Stimulated activated CD8-positive, alpha-beta memory T cell treated with anti-CD3 and anti-CD28 coated beads, Interleukin-12 subunit alpha, Interleukin-12 subunit beta, amount 100 ng/mL, for 24 hours (primary cell): ENCODE measurements around the gene CACHD1.

ENCODE experiments used
- DNase-seq: peaks from one replicate; pipeline ENCODE4 v3.0.0-alpha.2; 2020; ENCODE audit errors: extremely low read depth

Gene CACHD1

GRCh38 chr1:64473367-64473766, 3.4 kb downstream of the CACHD1 start:
- no peak for DNase-seq

DNA sequence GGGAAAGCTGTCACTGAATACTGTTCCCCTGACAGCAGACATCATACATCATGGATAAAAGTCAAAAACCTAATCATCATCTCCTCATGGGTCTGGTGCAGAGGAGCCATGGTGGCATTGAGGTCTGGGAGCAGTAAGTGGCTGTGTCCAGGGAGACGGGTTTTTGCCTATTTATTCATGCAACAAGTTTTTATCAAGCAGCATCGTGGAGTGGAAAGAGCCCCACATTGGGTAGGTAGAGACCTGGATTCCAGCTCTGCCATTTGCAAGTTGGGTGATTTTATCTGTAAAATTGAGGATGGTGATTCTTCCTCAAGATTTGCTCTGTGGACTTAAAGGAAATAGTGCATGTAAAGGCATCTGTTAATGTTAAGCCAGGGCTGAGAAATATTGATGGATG, 4.2 kb downstream of the CACHD1 start:
- no peak for DNase-seq

- DNase-seq = no peak
These were observed 4.9 kb downstream of the CACHD1 start for GRCh38 chr1:64474665-64475439.

GRCh38 chr1:64476251-64476952, 6.5 kb downstream of the CACHD1 start:
- DNase-seq = no peak

GRCh38 chr1:64478594-64479470, 8.9 kb downstream of the CACHD1 start:
- no peak for DNase-seq

- DNase-seq = no peak
These were observed 9.9 kb downstream of the CACHD1 start for GRCh38 chr1:64479874-64480273.

GRCh38 chr1:64480999-64481772, 11.3 kb downstream of the CACHD1 start:
- DNase-seq = no peak

DNA sequence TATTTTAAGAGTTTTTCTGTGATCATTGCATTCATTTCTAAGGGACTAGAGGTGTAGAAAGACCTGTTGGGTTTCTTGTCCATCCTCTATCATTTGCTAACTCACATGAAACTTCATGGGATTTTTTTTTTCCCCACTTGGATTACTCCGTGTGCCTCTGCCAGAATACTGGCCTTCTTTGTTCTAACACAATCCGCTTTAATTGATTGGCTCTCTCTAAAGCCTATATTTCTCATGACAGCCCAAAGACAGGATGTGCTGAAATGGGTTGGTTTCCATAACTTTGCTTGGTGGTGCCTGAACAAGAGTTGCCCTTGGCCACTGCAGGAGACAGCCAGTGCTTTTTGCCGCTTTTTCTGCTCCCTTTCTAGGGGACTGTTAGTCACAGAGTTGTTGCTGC, 12.2 kb downstream of the CACHD1 start:
- no peak for DNase-seq

- DNase-seq = no peak
These were observed 12.8 kb downstream of the CACHD1 start for GRCh38 chr1:64482720-64483119.

DNA sequence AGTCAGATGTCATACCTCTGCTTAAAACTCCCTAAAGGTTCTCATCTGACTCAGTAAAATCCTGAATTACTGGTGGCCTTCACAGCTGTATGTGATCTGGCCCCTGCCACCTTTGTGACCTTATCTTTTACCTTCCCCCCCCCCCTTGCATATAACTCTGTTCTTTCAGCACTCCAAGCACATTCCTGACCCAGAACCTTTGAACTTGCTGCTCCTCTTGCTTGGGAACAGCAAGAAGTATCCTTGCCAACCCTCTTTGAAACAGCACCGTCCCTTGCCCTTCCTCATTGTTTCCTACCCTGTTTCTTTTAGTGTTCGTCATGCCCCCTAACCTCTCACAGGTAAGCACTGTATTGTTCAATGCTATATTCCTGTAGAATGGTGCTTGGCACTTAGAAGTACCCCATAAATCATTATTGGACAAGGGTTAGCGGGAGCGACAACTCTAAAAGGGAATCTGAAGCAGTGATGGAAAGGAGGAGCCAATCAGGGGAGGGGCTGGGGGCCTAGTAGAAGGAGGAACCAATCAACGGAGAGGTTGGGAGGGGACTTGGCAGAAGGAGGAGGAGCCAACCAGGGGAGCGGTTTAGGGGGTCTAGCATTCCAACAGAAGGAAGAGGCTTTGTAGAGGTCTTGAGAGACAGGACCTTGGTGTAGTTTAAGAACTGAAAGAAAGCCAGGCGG, 13.9 kb downstream of the CACHD1 start:
- no peak for DNase-seq

DNA sequence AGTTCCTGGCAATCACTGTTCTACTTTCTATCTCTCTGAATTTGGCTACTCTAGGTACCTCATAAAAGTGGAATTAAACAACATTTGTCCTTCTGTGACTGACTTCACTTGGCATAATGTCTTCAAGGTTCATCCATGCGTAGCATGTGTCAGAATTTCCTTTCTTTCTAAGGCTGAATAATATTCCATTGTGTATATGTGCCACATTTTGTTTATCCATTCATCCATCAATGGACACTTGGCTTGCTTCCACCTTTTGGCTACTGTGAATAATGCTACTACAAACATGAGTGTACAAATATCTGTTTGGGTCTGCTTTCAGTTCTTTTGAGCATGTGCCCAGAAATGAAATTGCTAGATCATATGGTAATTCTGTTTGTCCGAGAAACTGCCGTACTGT, 14.7 kb downstream of the CACHD1 start:
- no peak for DNase-seq

DNA sequence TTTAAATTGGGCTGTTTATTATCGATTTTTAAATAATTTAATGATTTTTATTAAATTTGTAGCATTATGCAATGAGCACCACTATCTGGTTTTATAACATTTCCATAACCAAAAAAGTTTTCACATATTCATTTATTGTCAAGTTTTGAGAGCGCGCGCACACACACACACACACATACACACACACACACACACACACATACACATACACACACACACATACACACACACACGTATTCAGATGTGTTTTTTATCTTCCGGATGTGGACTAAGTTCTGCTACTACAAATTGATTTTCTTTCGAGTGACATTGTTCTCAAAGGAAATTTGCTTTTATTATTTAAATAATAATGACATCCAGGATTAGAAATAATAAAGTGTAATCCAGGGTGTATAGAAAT, 16.3 kb downstream of the CACHD1 start:
- no peak for DNase-seq

DNA sequence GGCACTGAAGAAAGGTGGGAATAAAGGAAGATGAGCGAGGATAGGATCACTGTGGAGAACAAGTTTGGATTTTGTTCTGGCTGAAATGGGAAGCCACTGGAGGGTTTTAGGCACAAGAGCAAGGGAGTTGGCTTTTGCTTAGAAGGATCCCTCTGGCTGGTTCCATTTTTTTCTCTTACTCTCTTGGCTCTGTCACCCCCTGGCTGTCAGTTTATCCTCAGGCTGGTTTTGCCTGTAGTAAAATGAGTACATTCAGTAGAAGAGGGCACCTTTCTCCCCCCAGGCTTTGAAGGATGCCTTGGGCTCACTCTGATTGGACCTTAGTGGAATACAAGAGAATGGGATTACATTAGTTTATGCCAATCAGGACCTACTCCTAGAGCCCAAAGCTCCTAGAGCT, 17.1 kb downstream of the CACHD1 start:
- DNase-seq = no peak

DNA sequence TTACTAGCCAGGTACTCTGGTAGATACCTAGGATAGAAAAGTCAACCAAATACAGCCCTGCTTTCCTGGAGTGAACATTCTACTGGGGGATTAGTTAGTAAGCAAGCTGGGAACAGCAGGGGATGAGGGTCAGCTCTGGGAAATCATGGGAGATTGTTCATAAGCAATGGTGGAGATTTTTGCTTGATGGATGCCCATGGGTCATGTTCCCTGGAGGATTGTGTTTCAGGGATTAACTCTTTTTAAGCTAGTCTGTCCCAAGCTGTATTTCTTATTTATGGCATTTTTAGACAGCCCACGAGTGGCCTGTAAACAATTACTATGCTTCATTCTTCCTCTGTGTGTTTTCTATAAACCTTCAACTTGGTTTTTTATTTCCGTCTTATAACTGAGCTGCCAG, 18.9 kb downstream of the CACHD1 start:
- no peak for DNase-seq

DNA sequence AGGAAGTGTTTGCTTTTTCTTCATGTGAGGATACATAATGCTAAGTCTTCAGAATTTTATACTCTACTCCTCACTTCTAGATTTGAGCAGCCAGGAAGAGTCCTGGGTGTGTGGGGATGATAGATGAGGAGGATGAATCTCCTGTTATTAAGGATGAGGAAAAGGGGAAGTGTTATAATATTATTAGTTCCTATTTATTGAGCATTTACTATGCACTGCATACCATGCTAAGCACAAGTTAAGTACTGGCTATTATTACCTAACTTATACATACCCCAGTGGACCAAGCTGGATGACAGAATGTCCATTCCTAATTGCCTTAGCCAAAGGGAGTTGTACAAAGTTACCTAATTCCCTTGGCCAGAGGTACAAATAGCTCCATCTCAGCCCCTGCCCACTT, 19.8 kb downstream of the CACHD1 start:
- no peak for DNase-seq

DNA sequence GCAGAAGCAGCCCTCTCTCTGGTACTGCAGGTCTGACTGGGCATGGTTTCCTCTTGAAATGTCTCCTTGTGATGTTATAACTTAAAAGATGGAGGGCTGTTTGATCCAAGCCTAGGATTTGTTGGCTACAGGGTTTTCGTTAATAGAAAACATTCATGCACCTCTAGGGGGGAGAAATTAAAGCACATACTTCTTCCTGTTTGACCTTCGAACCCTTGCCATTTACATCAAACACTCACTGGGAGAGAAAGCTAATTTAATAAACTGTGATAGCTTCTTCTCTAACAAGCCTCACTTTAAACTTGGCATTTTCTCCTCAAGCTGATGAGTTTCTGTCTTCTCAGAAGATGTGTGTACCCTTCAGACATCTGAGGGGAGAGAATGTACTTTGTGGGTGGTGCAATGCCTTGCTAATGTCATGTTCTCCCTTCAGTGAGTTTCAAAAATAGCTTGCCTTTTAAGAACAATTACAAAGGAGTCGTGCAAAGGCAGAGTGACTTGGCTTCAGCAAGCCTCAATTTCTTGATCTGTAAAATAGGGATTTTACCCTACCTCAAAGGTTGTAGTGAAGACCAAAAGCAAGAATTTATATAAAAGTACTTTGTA, 20.4 kb downstream of the CACHD1 start:
- no peak for DNase-seq

- DNase-seq = no peak
These were observed 22.5 kb downstream of the CACHD1 start for GRCh38 chr1:64492424-64492823.

GRCh38 chr1:64493831-64494230, 23.9 kb downstream of the CACHD1 start:
- DNase-seq = no peak

GRCh38 chr1:64494659-64495058, 24.7 kb downstream of the CACHD1 start:
- no peak for DNase-seq

GRCh38 chr1:64495878-64496277, 25.9 kb downstream of the CACHD1 start:
- DNase-seq = no peak

DNA sequence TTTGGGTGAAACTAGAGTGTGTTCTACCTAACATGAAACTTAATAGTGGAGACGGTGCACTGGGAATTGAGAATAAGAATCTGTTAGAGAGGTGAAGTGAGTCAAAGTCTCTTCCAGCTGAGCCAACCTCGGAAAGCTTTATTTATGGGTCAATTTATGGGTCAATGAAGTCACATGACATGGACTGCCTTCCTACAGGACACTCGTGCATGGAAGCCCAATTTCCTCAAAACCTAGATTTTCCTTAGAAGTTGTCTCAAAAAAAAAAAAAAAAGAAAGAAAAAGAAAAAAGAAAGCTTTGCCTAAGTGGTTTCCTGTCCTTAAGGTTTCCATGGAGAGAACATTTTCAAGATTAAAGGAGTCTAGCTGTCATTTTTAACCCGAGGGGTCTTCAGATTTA, 26.7 kb downstream of the CACHD1 start:
- no peak for DNase-seq
